DOHH2 (cell line): ENCODE measurements around the gene SCN2B.

Source experiments
- H3F3A ChIP-seq: fragments of 200-600 bp; sonication (generic), shearing (Covaris generic); 2 replicates; pipeline ENCODE4 v1.6.0; 2016; ENCODE audit warnings: antibody characterized with exemption, mild to moderate bottlenecking; ENCODE audit not compliant: control insufficient read depth, insufficient read depth
- H3K27ac ChIP-seq: fragments of 200-600 bp; sonication (generic); 2 replicates; pipeline ENCODE4 v1.5.1; 2014; ENCODE audit warnings: low read depth, mild to moderate bottlenecking, low read length, moderate library complexity
- H3K27me3 ChIP-seq: fragments of 200-600 bp; sonication (generic); 2 replicates; pipeline ENCODE4 v1.6.1; 2014; ENCODE audit warnings: mild to moderate bottlenecking, low read length, mixed read lengths; ENCODE audit not compliant: control insufficient read depth
- H3K36me3 ChIP-seq: fragments of 200-600 bp; sonication (generic); 2 replicates; pipeline ENCODE4 v1.6.1; 2014; ENCODE audit warnings: mild to moderate bottlenecking, low read length, moderate library complexity, mixed read lengths; ENCODE audit not compliant: control insufficient read depth
- H3K4me1 ChIP-seq: fragments of 200-600 bp; sonication (generic); 2 replicates; pipeline ENCODE4 v1.6.1; 2014; ENCODE audit warnings: mild to moderate bottlenecking, low read length, mixed read lengths; ENCODE audit not compliant: control insufficient read depth
- H3K4me2 ChIP-seq: fragments of 200-600 bp; sonication (generic); 2 replicates; pipeline ENCODE4 v1.6.0; 2014; ENCODE audit warnings: mild to moderate bottlenecking, low read length, moderate library complexity
- H3K4me3 ChIP-seq: fragments of 200-600 bp; sonication (generic); 2 replicates; pipeline ENCODE4 v1.5.1; 2014; ENCODE audit warnings: mild to moderate bottlenecking, low read length, mixed read lengths
- H3K79me2 ChIP-seq: fragments of 200-600 bp; sonication (generic); 2 replicates; pipeline ENCODE4 v1.6.1; 2014; ENCODE audit warnings: mild to moderate bottlenecking, low read length, mixed read lengths; ENCODE audit not compliant: control insufficient read depth
- H3K9me2 ChIP-seq: fragments of 200-600 bp; sonication (generic); replicated peaks from 2 replicates; pipeline ENCODE4 v1.6.1; 2014; ENCODE audit warnings: mild to moderate bottlenecking, low read length, mixed read lengths; ENCODE audit not compliant: control insufficient read depth
- H3K9me3 ChIP-seq: fragments of 200-600 bp; sonication (generic); 2 replicates; pipeline ENCODE4 v1.6.1; 2014; ENCODE audit warnings: antibody characterized with exemption, low read length, mixed read lengths; ENCODE audit not compliant: control insufficient read depth, insufficient read depth
- H4K20me1 ChIP-seq: fragments of 200-600 bp; sonication (generic); 2 replicates; pipeline ENCODE4 v1.6.0; 2014; ENCODE audit warnings: low read depth, mild to moderate bottlenecking, antibody characterized with exemption, low read length, moderate library complexity; ENCODE audit not compliant: control insufficient read depth, insufficient read depth
- EZH2phosphoT487 ChIP-seq: fragments of 200-600 bp; sonication (generic); IDR thresholded peaks from 2 replicates; pipeline ENCODE4 v1.6.1; 2017; ENCODE audit warnings: borderline replicate concordance, mild to moderate bottlenecking, antibody characterized with exemption, low read length, moderate library complexity, mixed read lengths
- TF ChIP-seq, protein P1 (sequence below): fragments of 200-600 bp; sonication (generic); IDR thresholded peaks from one replicate; pipeline ENCODE4 v1.5.1; 2014; ENCODE audit warnings: antibody characterized with exemption, mild to moderate bottlenecking, low read depth, low read length; ENCODE audit not compliant: poor library complexity, severe bottlenecking

The SCN2B gene

GRCh38 chr11:118128721-118129470 is 47.5 kb downstream of the SCN2B start:
- H3K27me3 ChIP-seq, result peaks cover 15% of the 10 kb centered on the region; the same call in 1 of the 2 replicates
- H3K4me1 ChIP-seq, result peaks cover 6% of the 10 kb centered on the region
- H3F3A ChIP-seq, result no peaks in the 10 kb centered on the region
- no peaks in the 10 kb centered on the region for H3K36me3 ChIP-seq
- H4K20me1 ChIP-seq, result no peaks in the 10 kb centered on the region
- no peaks in the 10 kb centered on the region for H3K79me2 ChIP-seq
- H3K4me3 ChIP-seq, result no peak overlapping the region
- H3K9me2 ChIP-seq, result no peaks in the 10 kb centered on the region
- no peaks in the 10 kb centered on the region for H3K9me3 ChIP-seq
- H3K27ac ChIP-seq, result no peak overlapping the region
- no peak overlapping the region for H3K4me2 ChIP-seq
- no peak for TF ChIP-seq EZH2phosphoT487
- TF ChIP-seq, protein P1, sequence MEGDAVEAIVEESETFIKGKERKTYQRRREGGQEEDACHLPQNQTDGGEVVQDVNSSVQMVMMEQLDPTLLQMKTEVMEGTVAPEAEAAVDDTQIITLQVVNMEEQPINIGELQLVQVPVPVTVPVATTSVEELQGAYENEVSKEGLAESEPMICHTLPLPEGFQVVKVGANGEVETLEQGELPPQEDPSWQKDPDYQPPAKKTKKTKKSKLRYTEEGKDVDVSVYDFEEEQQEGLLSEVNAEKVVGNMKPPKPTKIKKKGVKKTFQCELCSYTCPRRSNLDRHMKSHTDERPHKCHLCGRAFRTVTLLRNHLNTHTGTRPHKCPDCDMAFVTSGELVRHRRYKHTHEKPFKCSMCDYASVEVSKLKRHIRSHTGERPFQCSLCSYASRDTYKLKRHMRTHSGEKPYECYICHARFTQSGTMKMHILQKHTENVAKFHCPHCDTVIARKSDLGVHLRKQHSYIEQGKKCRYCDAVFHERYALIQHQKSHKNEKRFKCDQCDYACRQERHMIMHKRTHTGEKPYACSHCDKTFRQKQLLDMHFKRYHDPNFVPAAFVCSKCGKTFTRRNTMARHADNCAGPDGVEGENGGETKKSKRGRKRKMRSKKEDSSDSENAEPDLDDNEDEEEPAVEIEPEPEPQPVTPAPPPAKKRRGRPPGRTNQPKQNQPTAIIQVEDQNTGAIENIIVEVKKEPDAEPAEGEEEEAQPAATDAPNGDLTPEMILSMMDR, result no peak

- no peak overlapping the region for H3K4me2 ChIP-seq
- no peaks in the 10 kb centered on the region for H3K79me2 ChIP-seq
- TF ChIP-seq, protein P1, result no peak
- no peak for TF ChIP-seq EZH2phosphoT487
- no peaks in the 10 kb centered on the region for H3K36me3 ChIP-seq
- no peaks in the 10 kb centered on the region for H3F3A ChIP-seq
- H3K9me2 ChIP-seq, result no peaks in the 10 kb centered on the region
- no peak overlapping the region for H3K4me3 ChIP-seq
- peaks cover 6% of the 10 kb centered on the region for H3K4me1 ChIP-seq
- H3K27ac ChIP-seq, result no peak overlapping the region
- no peaks in the 10 kb centered on the region for H4K20me1 ChIP-seq
- H3K9me3 ChIP-seq, result no peaks in the 10 kb centered on the region
- H3K27me3 ChIP-seq, result peaks cover 15% of the 10 kb centered on the region; the same call in 1 of the 2 replicates
These were observed 48.1 kb downstream of the SCN2B start for GRCh38 chr11:118128310-118128709.

GRCh38 chr11:118126082-118126838 is 50.2 kb downstream of the SCN2B start:
- Histone ChIP-seq H3K36me3 (no peaks in the 10 kb centered on the region), H3K4me3 (peak overlapping the region; percentile 21; the same call in 1 of the 2 replicates), H4K20me1 (no peaks in the 10 kb centered on the region), H3K9me2 (no peaks in the 10 kb centered on the region), H3K79me2 (no peaks in the 10 kb centered on the region), H3K27ac (no peak overlapping the region), H3K27me3 (peaks cover 15% of the 10 kb centered on the region; the same call in 1 of the 2 replicates), H3K4me1 (peaks cover 6% of the 10 kb centered on the region), H3K9me3 (no peaks in the 10 kb centered on the region), H3F3A (no peaks in the 10 kb centered on the region), H3K4me2 (peak overlapping the region; percentile 34)
- TF ChIP-seq, protein P1, result no peak
- TF ChIP-seq EZH2phosphoT487, result no peak
